EH (cell line): Measurements from ENCODE around the gene CCNJL.

Experiments
- DNase-seq: peaks from one replicate; pipeline ENCODE4 v3.0.0-alpha.2; 2015; ENCODE audit warnings: low read depth

CCNJL gene

GRCh38 chr5:160289721-160290120 lies 22.6 kb downstream of the CCNJL start:
- no peak for DNase-seq

- DNase-seq, result no peak
These were observed 23.1 kb downstream of the CCNJL start for GRCh38 chr5:160289356-160289651.

- peak; percentile 54 for DNase-seq
These were observed 24.8 kb downstream of the CCNJL start for GRCh38 chr5:160287378-160288051.

GRCh38 chr5:160286947-160287346 lies 25.4 kb downstream of the CCNJL start:
- no peak for DNase-seq

GRCh38 chr5:160285316-160285715 lies 27.0 kb downstream of the CCNJL start:
- DNase-seq, result no peak

- DNase-seq, result no peak
These were observed 28.0 kb downstream of the CCNJL start for GRCh38 chr5:160284291-160284873.

GRCh38 chr5:160281275-160281674 lies 31.1 kb downstream of the CCNJL start:
- DNase-seq, result no peak

- DNase-seq, result no peak
These were observed 31.8 kb downstream of the CCNJL start for GRCh38 chr5:160280384-160281095.

- DNase-seq, result no peak
These were observed 34.0 kb downstream of the CCNJL start for GRCh38 chr5:160278343-160278742.

- DNase-seq, result no peak
These were observed 37.9 kb downstream of the CCNJL start for GRCh38 chr5:160274483-160274931.

GRCh38 chr5:160272889-160273288 lies 39.5 kb downstream of the CCNJL start:
- DNase-seq, result no peak

- DNase-seq, result no peak
These were observed 40.1 kb downstream of the CCNJL start for GRCh38 chr5:160272264-160272663.

GRCh38 chr5:160271836-160272235 lies 40.5 kb downstream of the CCNJL start:
- DNase-seq, result no peak

GRCh38 chr5:160271396-160271795 lies 41.0 kb downstream of the CCNJL start:
- peak; percentile 10 for DNase-seq

GRCh38 chr5:160270704-160271103 lies 41.7 kb downstream of the CCNJL start:
- DNase-seq, result no peak

GRCh38 chr5:160269017-160269416 lies 43.3 kb downstream of the CCNJL start:
- peak; percentile 82 for DNase-seq

GRCh38 chr5:160268121-160268520 lies 44.2 kb downstream of the CCNJL start:
- DNase-seq, result no peak

- no peak for DNase-seq
These were observed 45.5 kb downstream of the CCNJL start for GRCh38 chr5:160266752-160267345.

- no peak for DNase-seq
These were observed 46.3 kb downstream of the CCNJL start for GRCh38 chr5:160266044-160266443.

GRCh38 chr5:160263326-160263855 lies 49.0 kb downstream of the CCNJL start:
- DNase-seq, result no peak

GRCh38 chr5:160262151-160263074 lies 50.0 kb downstream of the CCNJL start:
- DNase-seq, result peak; percentile 13
